ENCODE results near the gene PROK2. TPM values are rescaled to one million over a fixed set of nuclear protein-coding genes. Genes with fewer than 3 reads are reported as not detected.
A peak's percentile ranks its signal among the peaks of the same experiment; 100 is the strongest.

Gene PROK2
- total RNA-seq, 6 experiments from 2014 or later, result 0.31 to 0.78 (median 0.47) TPM

DNA sequence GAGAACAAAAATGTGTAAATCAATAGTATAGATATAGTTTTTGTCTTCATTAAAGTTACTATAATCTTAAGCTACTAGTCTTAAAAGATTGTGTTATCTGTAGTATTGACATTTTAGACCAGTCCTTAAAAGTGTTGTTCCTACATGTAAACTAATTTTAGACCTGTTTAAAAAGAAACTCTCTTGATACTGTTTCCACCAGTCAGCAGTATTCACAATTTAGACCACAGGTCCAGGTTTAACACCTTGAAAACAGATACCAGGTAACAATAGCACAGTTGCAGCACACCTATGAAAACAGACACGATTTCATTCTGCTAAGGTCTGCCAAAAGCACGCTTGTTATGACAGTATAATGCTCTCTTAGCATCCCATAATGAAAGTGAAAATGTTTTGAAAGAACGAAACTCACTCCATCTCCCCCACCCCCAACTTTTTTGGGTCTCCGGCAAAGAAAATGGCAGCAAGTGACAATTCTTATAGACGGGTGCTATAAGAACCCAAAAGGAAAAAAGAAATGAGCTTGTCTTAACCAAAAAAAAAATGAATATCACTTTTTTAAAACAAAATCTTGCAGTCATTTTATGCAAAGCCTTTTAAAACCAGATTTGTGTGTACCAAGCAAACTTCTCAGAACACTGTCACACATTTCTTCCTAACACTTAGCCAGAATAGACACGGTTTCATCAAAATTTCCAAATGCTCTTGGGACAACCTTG lies 61.3 kb downstream of the PROK2 start:
- TF ChIP-seq POLR2A (IDR thresholded peaks at IDR 0.05), result no peak
- TF ChIP-seq, protein P1, sequence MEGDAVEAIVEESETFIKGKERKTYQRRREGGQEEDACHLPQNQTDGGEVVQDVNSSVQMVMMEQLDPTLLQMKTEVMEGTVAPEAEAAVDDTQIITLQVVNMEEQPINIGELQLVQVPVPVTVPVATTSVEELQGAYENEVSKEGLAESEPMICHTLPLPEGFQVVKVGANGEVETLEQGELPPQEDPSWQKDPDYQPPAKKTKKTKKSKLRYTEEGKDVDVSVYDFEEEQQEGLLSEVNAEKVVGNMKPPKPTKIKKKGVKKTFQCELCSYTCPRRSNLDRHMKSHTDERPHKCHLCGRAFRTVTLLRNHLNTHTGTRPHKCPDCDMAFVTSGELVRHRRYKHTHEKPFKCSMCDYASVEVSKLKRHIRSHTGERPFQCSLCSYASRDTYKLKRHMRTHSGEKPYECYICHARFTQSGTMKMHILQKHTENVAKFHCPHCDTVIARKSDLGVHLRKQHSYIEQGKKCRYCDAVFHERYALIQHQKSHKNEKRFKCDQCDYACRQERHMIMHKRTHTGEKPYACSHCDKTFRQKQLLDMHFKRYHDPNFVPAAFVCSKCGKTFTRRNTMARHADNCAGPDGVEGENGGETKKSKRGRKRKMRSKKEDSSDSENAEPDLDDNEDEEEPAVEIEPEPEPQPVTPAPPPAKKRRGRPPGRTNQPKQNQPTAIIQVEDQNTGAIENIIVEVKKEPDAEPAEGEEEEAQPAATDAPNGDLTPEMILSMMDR (IDR thresholded peaks at IDR 0.05), result no peak
- H3K27ac ChIP-seq, result peak overlapping the region in 1 of 3 donors; percentile 7
- ATAC-seq, result peak in 2 of 4 donors; percentile 19 to 56
- H3K4me1 ChIP-seq, result peaks cover 0 to 9% (median 0%) of the 10 kb centered on the region in 4 donors
- no peaks in the 10 kb centered on the region for H3K36me3 ChIP-seq
- no peaks in the 10 kb centered on the region for H3K9me3 ChIP-seq
- intact Hi-C loops (cut with DNase I), result no loop called here
- 22% methylated on average over 6 of the region's 6 CpGs for WGBS (ENCODE audit: insufficient coverage, low coverage, low lambda C conversion rate, missing lambda C conversion rate)
- peak overlapping the region in 1 of 3 donors; percentile 67 for H3K4me3 ChIP-seq
- DNase-seq, result no peak
- no peaks in the 10 kb centered on the region for H3K27me3 ChIP-seq

DNA sequence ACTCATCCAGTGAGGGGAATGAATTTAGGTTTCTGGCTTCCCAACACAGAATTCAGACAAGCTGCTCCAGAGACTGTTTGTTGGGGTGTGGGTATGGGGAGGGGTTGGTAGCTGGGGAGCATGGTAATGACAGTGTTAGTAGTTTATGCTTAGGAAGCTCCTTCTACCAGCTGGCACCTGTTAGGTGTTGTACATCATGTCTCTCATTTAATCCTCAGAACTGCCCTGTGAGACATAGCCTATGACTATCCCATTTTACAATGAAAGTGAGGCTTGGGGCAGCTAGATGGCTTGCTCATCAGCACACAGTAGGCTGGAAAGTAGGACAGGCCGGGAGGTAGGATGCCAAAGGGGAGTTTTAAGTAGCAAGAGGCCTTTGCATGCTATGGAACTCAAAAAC lies 62.3 kb downstream of the PROK2 start:
- TF ChIP-seq, protein P1 (IDR thresholded peaks at IDR 0.05), result no peak
- TF ChIP-seq POLR2A (IDR thresholded peaks at IDR 0.05), result no peak
- H3K27me3 ChIP-seq, result no peaks in the 10 kb centered on the region
- no peak for DNase-seq
- no peak overlapping the region for H3K27ac ChIP-seq
- peaks cover 0 to 9% (median 0%) of the 10 kb centered on the region in 4 donors for H3K4me1 ChIP-seq
- WGBS (ENCODE audit: insufficient coverage, low coverage, low lambda C conversion rate, missing lambda C conversion rate), result 100% methylated on average over 1 of the region's 1 CpG
- intact Hi-C loops (cut with DNase I), result no loop called here
- H3K36me3 ChIP-seq, result no peaks in the 10 kb centered on the region
- no peak for ATAC-seq
- H3K4me3 ChIP-seq, result no peak overlapping the region
- no peaks in the 10 kb centered on the region for H3K9me3 ChIP-seq

Small RNA genes within 50 kb of the gene (small RNA-seq; reads per million reads assigned to genes)
- gene RN7SL271P, result 0 reads per million in 2 experiments

Other genes with a start within 250 kb of the PROK2 start
- gene FOXP1, start 201.4 kb downstream of the PROK2 start, total RNA-seq, result 10 to 100 TPM; 26.7 to 47.7 (median 35.2) TPM
- gene EIF4E3, start 59.7 kb downstream of the PROK2 start, total RNA-seq, result 10 to 100 TPM in 2 of 6 experiments, 1 to 10 TPM in 4; 6.4 to 12.2 (median 8.2) TPM
- gene GPR27, start 31.3 kb downstream of the PROK2 start, total RNA-seq, result under 1 TPM in 5 of 6 experiments, not detected in 1; 0.09 to 0.37 (median 0.12) TPM

Measured in right lobe of liver (tissue), 6 donors.